GM10266 (cell line): ENCODE measurements around the gene DYNC2LI1.

Experiments used
- DNase-seq: peaks from one replicate; pipeline ENCODE4 v3.0.0; 2012; ENCODE audit errors: extremely low spot score
- CTCF ChIP-seq: IDR thresholded peaks from 2 replicates; pipeline ENCODE4 v1.5.1; 2012; ENCODE audit warnings: mild to moderate bottlenecking, low read depth; ENCODE audit not compliant: control insufficient read depth, insufficient read depth; ENCODE audit errors: missing control alignments

DYNC2LI1 gene

GRCh38 chr2:43812947-43813346 is 39.1 kb downstream of the DYNC2LI1 start:
- no peak for TF ChIP-seq CTCF
- DNase-seq, result no peak

- no peak for DNase-seq
- TF ChIP-seq CTCF, result no peak
These were observed 40.9 kb downstream of the DYNC2LI1 start for GRCh38 chr2:43814711-43815110.

GRCh38 chr2:43818761-43819160 is 44.9 kb downstream of the DYNC2LI1 start:
- no peak for DNase-seq

GRCh38 chr2:43819491-43820163 is 45.8 kb downstream of the DYNC2LI1 start:
- DNase-seq, result no peak

More at GRCh38 chr2:43818761-43819160, 44.9 kb downstream of the DYNC2LI1 start:
- TF ChIP-seq CTCF, result no peak

GRCh38 chr2:43822839-43823238 is 49.0 kb downstream of the DYNC2LI1 start:
- no peak for TF ChIP-seq CTCF
- DNase-seq, result no peak

More at GRCh38 chr2:43819491-43820163, 45.8 kb downstream of the DYNC2LI1 start:
- TF ChIP-seq CTCF, result no peak

GRCh38 chr2:43823751-43824150 is 49.9 kb downstream of the DYNC2LI1 start:
- DNase-seq, result no peak
- no peak for TF ChIP-seq CTCF

GRCh38 chr2:43824512-43824911 is 50.7 kb downstream of the DYNC2LI1 start:
- no peak for TF ChIP-seq CTCF
- no peak for DNase-seq
